Natural killer cell (primary cell): ENCODE measurements around the gene DGKD. TPM values are rescaled to one million over a fixed set of nuclear protein-coding genes. Genes with fewer than 3 reads are reported as not detected.

Experiments used
- ATAC-seq, 3 donors: fragments of 150-1000 bp in 2 of 3; fragments of 200-7000 bp in 1 of 3; cut with Tn5 transposase; 1 replicate in 1 of 3; 2 replicates in 2 of 3; pipeline ENCODE4 v1.10.0; 2021; ENCODE audit warnings: mild to moderate bottlenecking in 2 of 3, moderate library complexity in 2 of 3
- DNase-seq, 2 donors: peaks; one replicate each; pipeline versions ENCODE4 v3.0.0 to v3.0.0-alpha.2; 2013 to 2021; ENCODE audit warnings: mixed read lengths in 1 of 2
- H3K27ac ChIP-seq: one replicate; pipeline ENCODE4 v1.5.1; 2013; ENCODE audit warnings: mild to moderate bottlenecking, low read length
- H3K27me3 ChIP-seq: one replicate; pipeline ENCODE4 v1.6.1; 2013; ENCODE audit warnings: low read length; ENCODE audit not compliant: control insufficient read depth, insufficient read depth
- H3K36me3 ChIP-seq: one replicate; pipeline ENCODE4 v1.6.1; 2013; ENCODE audit warnings: low read length; ENCODE audit not compliant: control insufficient read depth, insufficient read depth
- H3K4me1 ChIP-seq: one replicate; pipeline ENCODE4 v1.6.1; 2013; ENCODE audit warnings: low read length; ENCODE audit not compliant: control insufficient read depth, insufficient read depth
- H3K4me3 ChIP-seq: one replicate; pipeline ENCODE4 v1.5.1; 2013; ENCODE audit warnings: low read length
- H3K9me3 ChIP-seq: one replicate; pipeline ENCODE4 v1.6.1; 2013; ENCODE audit warnings: low read length; ENCODE audit not compliant: control insufficient read depth, insufficient read depth
- H3K27ac Mint-ChIP-seq, 2 donors: one replicate each; pipeline ENCODE4 v1.8.0; 2022; ENCODE audit warnings: mild to moderate bottlenecking in 2 of 2, mixed read lengths in 2 of 2, moderate library complexity in 1 of 2
- H3K27me3 Mint-ChIP-seq, 2 donors: one replicate each; pipeline ENCODE4 v1.8.0; 2022; ENCODE audit warnings: low read depth in 2 of 2, mixed read lengths in 2 of 2
- H3K36me3 Mint-ChIP-seq: one replicate; pipeline ENCODE4 v1.8.0; 2022; ENCODE audit warnings: mixed read lengths
- H3K4me1 Mint-ChIP-seq, 2 donors: one replicate each; pipeline ENCODE4 v1.8.0; 2022; ENCODE audit warnings: mixed read lengths in 2 of 2
- H3K4me3 Mint-ChIP-seq: one replicate; pipeline ENCODE4 v1.8.0; 2022; ENCODE audit warnings: mild to moderate bottlenecking, moderate library complexity, mixed read lengths
- H3K9me3 Mint-ChIP-seq, 2 donors: one replicate each; pipeline ENCODE4 v1.8.0; 2022; ENCODE audit warnings: mixed read lengths in 2 of 2
- WGBS: methylation state at CpG from one replicate; pipeline ENCODE4 v1.1.7; 2013; ENCODE audit warnings: missing lambda C conversion rate; ENCODE audit not compliant: insufficient coverage; 5-methylcytosine and 5-hydroxymethylcytosine counted together
- intact Hi-C: fragments of 100-400 bp; cut with micrococcal nuclease; formaldehyde crosslinking; loops from one replicate; pipeline ENCODE4 v1.14.2; 2022
- total RNA-seq, 4 donors: library from RNA; stranded (reverse); fragments of 120-200 nt in 1 of 4; gene quantifications; one replicate each; pipeline versions ENCODE4 v1.2.3 to v1.2.4, GENCODE V29; 2013 to 2022
- TF ChIP-seq, protein P1 (sequence below): fragments of 200-600 bp; IDR thresholded peaks from one replicate; pipeline ENCODE4 v1.8.0; 2022; ENCODE audit warnings: antibody characterized with exemption

DGKD gene
- total RNA-seq, 3 donors from 2014 or later (not counting 1 experiment from before 2014, with no cell fraction given) = 299 to 456 (median 329) TPM

DNA sequence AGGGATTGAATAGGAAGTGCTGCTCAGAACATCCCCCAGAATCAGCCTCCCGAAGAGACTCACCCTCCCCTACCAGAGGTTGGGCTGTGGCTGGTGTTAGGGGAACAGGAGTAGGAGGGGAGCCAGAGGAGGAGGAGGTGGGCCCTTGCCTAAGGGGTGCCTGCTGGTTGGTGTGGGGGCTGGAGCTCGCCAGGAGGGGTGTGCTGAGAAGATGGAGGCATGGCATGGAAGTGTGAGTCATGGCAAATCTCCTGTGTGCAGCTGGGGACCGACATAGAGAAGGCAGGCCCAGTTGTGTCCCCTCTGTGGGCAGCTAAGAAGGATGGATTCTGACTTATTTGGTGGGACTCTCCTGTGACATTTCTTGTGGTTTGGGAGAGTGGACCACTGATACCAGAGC, 73.7 kb downstream of the DGKD start:
- Histone ChIP-seq H3K9me3 (no peaks in the 10 kb centered on the region), H3K27ac (no peak overlapping the region), H3K4me1 (peaks cover 22% of the 10 kb centered on the region), H3K36me3 (peaks cover 2% of the 10 kb centered on the region), H3K4me3 (no peak overlapping the region), H3K27me3 (no peaks in the 10 kb centered on the region)
- ATAC-seq (no peak), DNase-seq (no peak)
- Mint-ChIP-seq H3K27ac (peak overlapping the region; percentile 67 to 89), H3K4me1 (peaks cover 76 to 77% of the 10 kb centered on the region in 2 donors), H3K36me3 (no peaks in the 10 kb centered on the region), H3K9me3 (no peaks in the 10 kb centered on the region), H3K4me3 (no peak overlapping the region), H3K27me3 (no peaks in the 10 kb centered on the region)
- intact Hi-C loops = no loop called here
- TF ChIP-seq, protein P1, sequence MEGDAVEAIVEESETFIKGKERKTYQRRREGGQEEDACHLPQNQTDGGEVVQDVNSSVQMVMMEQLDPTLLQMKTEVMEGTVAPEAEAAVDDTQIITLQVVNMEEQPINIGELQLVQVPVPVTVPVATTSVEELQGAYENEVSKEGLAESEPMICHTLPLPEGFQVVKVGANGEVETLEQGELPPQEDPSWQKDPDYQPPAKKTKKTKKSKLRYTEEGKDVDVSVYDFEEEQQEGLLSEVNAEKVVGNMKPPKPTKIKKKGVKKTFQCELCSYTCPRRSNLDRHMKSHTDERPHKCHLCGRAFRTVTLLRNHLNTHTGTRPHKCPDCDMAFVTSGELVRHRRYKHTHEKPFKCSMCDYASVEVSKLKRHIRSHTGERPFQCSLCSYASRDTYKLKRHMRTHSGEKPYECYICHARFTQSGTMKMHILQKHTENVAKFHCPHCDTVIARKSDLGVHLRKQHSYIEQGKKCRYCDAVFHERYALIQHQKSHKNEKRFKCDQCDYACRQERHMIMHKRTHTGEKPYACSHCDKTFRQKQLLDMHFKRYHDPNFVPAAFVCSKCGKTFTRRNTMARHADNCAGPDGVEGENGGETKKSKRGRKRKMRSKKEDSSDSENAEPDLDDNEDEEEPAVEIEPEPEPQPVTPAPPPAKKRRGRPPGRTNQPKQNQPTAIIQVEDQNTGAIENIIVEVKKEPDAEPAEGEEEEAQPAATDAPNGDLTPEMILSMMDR = no peak
- WGBS = 98% methylated on average over 2 of the region's 3 CpGs

DNA sequence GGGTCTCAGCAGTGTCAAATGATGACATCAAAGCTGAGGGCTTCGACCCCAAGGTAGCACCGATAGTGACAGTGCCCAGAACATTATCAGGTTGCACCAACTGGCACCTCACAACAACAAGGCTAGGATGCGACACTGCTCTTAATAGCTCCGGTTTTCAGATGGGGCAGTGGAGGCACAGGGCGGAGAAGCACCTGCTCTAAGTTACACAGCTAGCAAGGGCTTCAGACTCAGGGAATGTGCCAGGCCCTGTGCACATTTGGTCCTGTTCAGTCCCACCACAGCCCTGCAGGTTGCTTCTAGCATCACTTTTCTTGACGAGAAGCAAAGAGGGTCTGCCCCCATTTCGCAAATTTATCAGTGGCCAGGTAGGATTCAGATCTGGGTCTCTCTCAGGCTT, 74.1 kb downstream of the DGKD start:
- Mint-ChIP-seq H3K27ac (peak overlapping the region in 1 of 2 donors; percentile 44), H3K4me1 (peaks cover 76 to 77% of the 10 kb centered on the region in 2 donors), H3K4me3 (no peak overlapping the region), H3K9me3 (no peaks in the 10 kb centered on the region), H3K27me3 (no peaks in the 10 kb centered on the region), H3K36me3 (no peaks in the 10 kb centered on the region)
- intact Hi-C loops = no loop called here
- Histone ChIP-seq H3K9me3 (no peaks in the 10 kb centered on the region), H3K27me3 (no peaks in the 10 kb centered on the region), H3K4me3 (no peak overlapping the region), H3K4me1 (peaks cover 19% of the 10 kb centered on the region), H3K27ac (no peak overlapping the region), H3K36me3 (peaks cover 2% of the 10 kb centered on the region)
- DNase-seq (no peak), ATAC-seq (no peak)
- WGBS = 98% methylated on average over 7 of the region's 7 CpGs
- TF ChIP-seq, protein P1 = no peak

DNA sequence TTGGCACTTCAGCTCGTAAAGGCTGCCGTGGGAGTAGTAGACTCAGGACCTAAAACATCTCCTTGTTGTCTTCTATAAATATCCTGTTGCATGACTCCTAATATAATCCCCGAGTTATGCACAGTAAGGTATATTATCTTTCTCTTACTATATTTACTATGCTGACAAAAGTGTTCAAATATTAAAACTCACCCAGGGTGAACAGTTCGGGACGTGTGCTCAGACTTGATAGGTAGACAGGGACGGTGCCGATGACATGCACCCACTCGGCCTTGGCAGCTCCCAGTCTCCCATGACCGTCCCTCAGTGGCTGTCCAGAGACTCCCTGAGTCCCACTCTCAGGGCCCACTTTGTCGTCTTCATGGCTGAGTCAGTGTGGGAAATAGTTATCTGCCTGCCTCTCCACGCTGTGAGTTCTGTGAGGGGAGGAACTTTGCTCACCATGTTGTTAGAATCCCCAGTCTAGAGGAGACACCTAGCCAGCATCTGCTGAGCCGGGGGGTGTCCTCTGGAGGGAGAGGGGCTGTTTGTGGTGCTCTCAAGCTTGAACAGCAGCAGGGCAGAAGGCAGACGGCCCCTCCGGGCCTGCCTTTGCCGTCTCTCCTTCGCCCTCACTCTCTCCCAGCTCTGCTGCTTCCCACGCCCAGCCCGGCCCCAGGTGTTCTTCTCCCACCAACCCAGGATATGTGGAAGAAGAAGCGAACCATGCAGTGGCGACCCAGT, 75.0 kb downstream of the DGKD start:
- Histone ChIP-seq H3K27ac (no peak overlapping the region), H3K36me3 (peaks cover 2% of the 10 kb centered on the region), H3K4me1 (peaks cover 10% of the 10 kb centered on the region), H3K9me3 (no peaks in the 10 kb centered on the region), H3K4me3 (no peak overlapping the region), H3K27me3 (no peaks in the 10 kb centered on the region)
- no peaks in the 10 kb centered on the region for H3K27me3 Mint-ChIP-seq
- 96% methylated on average over 19 of the region's 20 CpGs for WGBS
- no peak for ATAC-seq
- H3K9me3 Mint-ChIP-seq = no peaks in the 10 kb centered on the region
- TF ChIP-seq, protein P1 = no peak
- intact Hi-C loops = no loop called here
- H3K4me3 Mint-ChIP-seq = no peak overlapping the region
- H3K4me1 Mint-ChIP-seq = peaks cover 72 to 74% of the 10 kb centered on the region in 2 donors
- peak in 1 of 2 donors; percentile 6 for DNase-seq
- H3K36me3 Mint-ChIP-seq = peaks cover 4% of the 10 kb centered on the region
- H3K27ac Mint-ChIP-seq = peak overlapping the region; percentile 44 to 56

DNA sequence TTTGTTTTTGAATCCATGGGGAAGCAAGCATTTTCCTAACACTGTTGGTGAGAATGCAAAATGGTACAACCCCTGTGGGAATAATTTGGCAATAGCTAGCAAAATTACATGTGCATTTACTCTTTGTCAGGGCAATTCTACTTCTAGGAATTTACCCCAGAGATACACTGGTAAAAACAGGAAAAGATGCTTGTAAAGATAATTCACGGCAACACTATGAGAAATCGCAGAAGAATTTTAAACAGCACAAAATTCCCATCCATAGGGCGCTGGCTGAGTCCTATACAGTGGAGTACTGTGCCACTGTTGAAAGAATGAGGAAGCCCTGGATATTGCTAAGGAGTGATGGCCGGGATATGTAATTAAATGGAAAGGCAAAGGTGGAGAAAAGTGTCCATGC, 75.8 kb downstream of the DGKD start:
- ATAC-seq = no peak
- 98% methylated on average over 2 of the region's 4 CpGs for WGBS
- H3K27ac Mint-ChIP-seq = peak overlapping the region in 1 of 2 donors; percentile 17
- H3K9me3 Mint-ChIP-seq = no peaks in the 10 kb centered on the region
- TF ChIP-seq, protein P1 = no peak
- no peaks in the 10 kb centered on the region for H3K27me3 ChIP-seq
- no peak overlapping the region for H3K4me3 Mint-ChIP-seq
- peaks cover 72 to 74% of the 10 kb centered on the region in 2 donors for H3K4me1 Mint-ChIP-seq
- DNase-seq = no peak
- H3K27ac ChIP-seq = no peak overlapping the region
- no peak overlapping the region for H3K4me3 ChIP-seq
- peaks cover 9% of the 10 kb centered on the region for H3K36me3 Mint-ChIP-seq
- no peaks in the 10 kb centered on the region for H3K9me3 ChIP-seq
- intact Hi-C loops = no loop called here
- peaks cover 8% of the 10 kb centered on the region for H3K4me1 ChIP-seq
- no peaks in the 10 kb centered on the region for H3K27me3 Mint-ChIP-seq
- peaks cover 7% of the 10 kb centered on the region for H3K36me3 ChIP-seq
